Measurements from ENCODE around the gene MGAM2.

The MGAM2 gene

DNA sequence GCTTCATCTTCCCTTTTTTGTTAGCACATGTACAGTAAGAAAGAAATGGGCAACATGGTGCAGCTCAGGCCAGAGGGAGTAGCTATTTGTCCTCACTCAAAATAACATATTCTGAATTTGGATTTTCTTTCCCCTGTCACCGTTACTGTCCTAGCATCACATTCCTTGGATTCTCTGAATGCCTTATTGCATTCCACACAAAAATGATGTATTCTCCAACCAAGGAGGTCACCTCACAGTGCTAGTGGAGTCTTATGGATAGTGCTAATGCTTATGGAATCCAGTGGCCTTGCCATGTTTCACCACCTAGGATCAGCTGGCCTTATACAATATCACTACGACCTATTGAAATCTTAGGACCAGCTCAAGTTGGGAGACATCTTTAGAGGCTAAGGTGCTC is 139.2 kb downstream of the MGAM2 start:
- DNase-seq (ENCODE audit: insufficient read length, low spot score): no peak
- FAIRE-seq: no peak

DNA sequence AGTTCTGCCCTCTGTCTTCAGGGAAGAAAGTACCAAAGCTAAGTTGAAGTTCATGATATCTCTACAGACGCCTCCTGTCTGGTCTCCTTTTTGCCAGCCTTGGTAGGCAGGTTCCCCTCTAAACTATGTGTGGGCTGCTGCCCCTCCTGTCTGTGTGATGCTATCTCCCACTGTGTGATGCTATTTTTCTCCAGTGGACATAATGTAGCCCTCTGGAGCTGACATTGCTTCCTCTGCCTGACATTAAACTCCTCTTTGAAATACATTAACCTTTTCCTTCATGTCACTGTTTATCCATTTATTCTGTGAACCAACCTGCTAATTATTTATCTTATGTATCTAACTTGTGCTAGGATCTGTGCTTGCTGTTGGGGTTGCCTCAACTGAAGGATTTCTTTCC is 146.4 kb downstream of the MGAM2 start, which contains the start of gene PRSS58:
Gene PRSS58, minus strand, starts transcription at position 101 of the 400 bp plus-strand sequence. CDS start 351 bp downstream, outside the sequence.
- FAIRE-seq (no peak), DNase-seq (ENCODE audit: insufficient read length, low spot score) (no peak)

DNA sequence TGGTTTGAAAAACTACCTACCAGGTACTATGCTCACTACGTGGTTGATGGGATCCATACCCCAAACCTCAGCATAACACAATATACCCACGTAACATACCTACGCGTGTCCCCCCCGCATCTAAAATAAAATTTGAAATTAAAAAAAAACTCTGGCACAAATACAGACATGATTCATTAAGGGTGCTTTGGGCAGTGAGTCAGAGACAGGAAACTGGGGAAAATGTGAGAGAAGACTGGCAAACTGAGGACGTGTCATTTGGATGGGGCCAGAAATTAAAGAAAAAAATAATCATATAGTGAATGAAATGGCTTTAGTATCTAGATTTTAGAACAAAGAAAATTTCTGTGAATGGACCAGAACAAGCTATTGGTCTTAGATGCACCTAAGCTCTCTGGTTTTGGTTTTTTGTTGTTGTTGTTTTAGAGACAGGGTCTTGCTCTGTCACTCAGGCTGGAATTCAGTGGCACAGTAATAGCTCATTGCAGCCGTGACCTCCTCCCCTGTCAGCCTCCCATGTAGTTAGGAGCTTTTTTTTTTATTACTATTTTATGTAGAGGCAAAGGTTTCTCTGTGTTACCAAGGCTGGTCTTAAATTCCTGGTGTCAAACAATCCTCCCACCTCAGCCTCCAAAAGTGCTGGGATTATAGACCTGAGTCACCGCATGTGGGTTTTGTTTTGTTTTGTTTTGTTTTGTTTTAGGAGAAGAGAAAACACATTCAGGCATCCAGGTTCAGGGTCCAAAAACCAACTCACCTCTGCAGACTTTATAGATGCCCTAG is 152.3 kb downstream of the MGAM2 start:
- FAIRE-seq: no peak

More for the DNA sequence above, 152.3 kb downstream of the MGAM2 start:
- no peak for DNase-seq (ENCODE audit: insufficient read length, low spot score)
